GM23338 (cell line): ENCODE results near the gene VPS13A. TPM values are rescaled to one million over a fixed set of nuclear protein-coding genes. Genes with fewer than 3 reads are reported as not detected.

Experiments
- CREB1 ChIP-seq: fragments of 250-450 bp; sonication (Bioruptor Pico); IDR thresholded peaks from 2 replicates; pipeline ENCODE4 v1.5.0; 2020; ENCODE audit warnings: low read depth, mild to moderate bottlenecking, moderate library complexity
- CTCF ChIP-seq, 2 experiments: fragments of 200-600 bp in 1 of 2; sonication (generic) in 1 of 2; conservative IDR thresholded peaks; 2 replicates each; pipeline versions ENCODE4 v1.5.1 to v1.6.1; 2016 to 2017; ENCODE audit warnings: antibody characterized with exemption in 2 of 2, low read depth in 2 of 2, mild to moderate bottlenecking in 2 of 2, moderate library complexity in 1 of 2
- ETS1 ChIP-seq: IDR thresholded peaks from 2 replicates; pipeline ENCODE4 v1.6.1; 2016; ENCODE audit warnings: antibody characterized with exemption
- NANOG ChIP-seq: IDR thresholded peaks from 2 replicates; pipeline ENCODE4 v1.6.1; 2016; ENCODE audit warnings: antibody characterized with exemption, borderline replicate concordance
- POLR2AphosphoS5 ChIP-seq: IDR thresholded peaks from 2 replicates; pipeline ENCODE4 v1.6.1; 2016; ENCODE audit warnings: antibody characterized with exemption, low read depth
- ZNF114 ChIP-seq: fragments of 250-450 bp; sonication (Bioruptor Pico); IDR thresholded peaks from 2 replicates; pipeline ENCODE4 v1.5.0; 2020; ENCODE audit warnings: mild to moderate bottlenecking, moderate library complexity
- ZNF331 ChIP-seq: fragments of 250-450 bp; sonication (Bioruptor Pico); IDR thresholded peaks from 2 replicates; pipeline ENCODE4 v1.5.0; 2020; ENCODE audit warnings: low read depth, mild to moderate bottlenecking, moderate library complexity
- ZNF462 ChIP-seq: fragments of 250-450 bp; sonication (Bioruptor Pico); IDR thresholded peaks from 2 replicates; pipeline ENCODE4 v1.5.0; 2020; ENCODE audit warnings: mild to moderate bottlenecking, moderate library complexity
- polyA plus RNA-seq: library from polyadenylated mRNA; unstranded; fragments of >200 nt; fragmentation: Nextera tagmentation; extraction: Ambion mirVana; gene quantifications from 2 replicates; pipeline ENCODE4 v1.2.1, GENCODE V29; 2016
- total RNA-seq: library from RNA; depleted of rRNA; stranded (reverse); fragments of >200 nt; shearing (Covaris generic); gene quantifications from 2 replicates; pipeline ENCODE4 v1.2.3, GENCODE V29; 2014

The VPS13A gene
- total and polyA plus RNA-seq, 2 experiments from 2014 or later, result 45.9 to 68.1 TPM

GRCh38 chr9:77218612-77219011 is 41.3 kb downstream of the VPS13A start (continued):
- no peak for TF ChIP-seq ZNF462 (CRISPR knock-in tag)
- TF ChIP-seq CTCF (conservative IDR thresholded peaks at IDR 0.05; ENCODE audit: low read depth in 2 of 2), result no peak
- no peak for TF ChIP-seq POLR2AphosphoS5
- no peak for TF ChIP-seq ZNF114
- TF ChIP-seq NANOG, result no peak
- no peak for TF ChIP-seq ZNF331
- TF ChIP-seq ETS1, result no peak
- TF ChIP-seq CREB1 (CRISPR knock-in tag), result no peak
